NCI-H2029 treated with DMSO at 0.1 percent for 48 hours (cell line): ENCODE measurements around the gene TRIM27.
"Not testable (repeated sequence)": the region's sequence is repeated elsewhere in the genome, so short reads cannot be mapped to it uniquely, and the experiment has no call there.

Experiments used
- DNase-seq: peaks from one replicate; lab custom pipeline; 2025; lab: John Stamatoyannopoulos, UW

The TRIM27 gene, protein sequence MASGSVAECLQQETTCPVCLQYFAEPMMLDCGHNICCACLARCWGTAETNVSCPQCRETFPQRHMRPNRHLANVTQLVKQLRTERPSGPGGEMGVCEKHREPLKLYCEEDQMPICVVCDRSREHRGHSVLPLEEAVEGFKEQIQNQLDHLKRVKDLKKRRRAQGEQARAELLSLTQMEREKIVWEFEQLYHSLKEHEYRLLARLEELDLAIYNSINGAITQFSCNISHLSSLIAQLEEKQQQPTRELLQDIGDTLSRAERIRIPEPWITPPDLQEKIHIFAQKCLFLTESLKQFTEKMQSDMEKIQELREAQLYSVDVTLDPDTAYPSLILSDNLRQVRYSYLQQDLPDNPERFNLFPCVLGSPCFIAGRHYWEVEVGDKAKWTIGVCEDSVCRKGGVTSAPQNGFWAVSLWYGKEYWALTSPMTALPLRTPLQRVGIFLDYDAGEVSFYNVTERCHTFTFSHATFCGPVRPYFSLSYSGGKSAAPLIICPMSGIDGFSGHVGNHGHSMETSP

DNA sequence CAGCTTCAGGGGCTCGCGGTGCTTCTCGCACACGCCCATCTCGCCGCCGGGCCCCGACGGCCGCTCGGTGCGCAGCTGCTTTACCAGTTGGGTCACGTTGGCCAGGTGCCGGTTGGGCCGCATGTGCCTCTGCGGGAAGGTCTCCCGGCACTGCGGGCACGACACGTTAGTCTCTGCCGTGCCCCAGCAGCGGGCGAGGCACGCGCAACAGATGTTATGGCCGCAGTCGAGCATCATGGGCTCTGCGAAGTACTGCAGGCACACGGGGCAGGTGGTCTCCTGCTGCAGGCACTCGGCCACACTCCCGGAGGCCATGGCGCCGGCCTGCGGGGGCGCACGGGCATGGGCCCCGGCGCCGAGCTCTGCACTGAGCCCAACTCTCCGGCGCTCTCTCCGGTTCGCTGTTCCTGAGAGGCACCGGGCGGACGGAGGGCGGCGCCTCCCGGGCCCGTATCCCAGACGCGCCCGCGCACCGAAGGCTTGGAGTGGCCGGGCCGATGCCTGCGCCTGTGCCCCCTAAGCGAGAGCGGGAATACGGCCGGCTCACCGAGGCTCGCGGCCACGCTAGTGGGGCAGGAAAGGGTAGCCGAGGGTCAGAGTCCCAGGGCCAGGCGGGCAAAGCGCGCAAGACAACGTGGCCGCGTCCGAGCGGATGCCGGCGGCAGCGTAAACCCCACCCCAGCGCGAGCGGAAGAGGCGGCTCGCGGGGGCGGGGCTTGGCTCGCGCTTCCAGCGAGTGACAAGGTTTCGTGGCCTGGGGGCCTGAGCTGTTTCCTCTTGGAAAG is at the start of gene TRIM27:
Gene TRIM27 (minus strand): TSS at position 668 of the 785 bp plus-strand sequence. CDS start 353 bp downstream, at position 315.
- DNase-seq, result peak; percentile 54

DNA sequence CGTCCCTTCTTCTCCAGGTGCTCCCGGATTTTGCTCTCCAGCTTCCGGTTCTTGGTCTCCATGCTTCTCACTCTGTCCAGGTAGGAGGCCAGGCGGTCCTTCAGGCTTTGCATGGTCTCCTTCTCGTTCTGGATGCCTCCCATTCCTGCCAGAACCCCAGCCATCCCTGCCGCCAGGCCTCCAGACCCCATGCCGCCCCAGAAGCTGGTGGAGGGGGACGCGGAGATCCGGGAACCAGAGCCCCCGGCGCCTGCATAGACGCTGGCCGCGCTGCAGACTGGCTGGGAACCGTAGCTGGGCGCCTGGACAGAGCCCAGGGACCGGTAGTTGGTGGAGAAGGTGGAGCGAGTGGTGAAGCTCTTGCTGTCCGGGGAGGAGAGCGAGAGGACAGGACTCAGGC is 46.3 kb upstream of the TRIM27 start:
- DNase-seq, result not testable (repeated sequence)

DNA sequence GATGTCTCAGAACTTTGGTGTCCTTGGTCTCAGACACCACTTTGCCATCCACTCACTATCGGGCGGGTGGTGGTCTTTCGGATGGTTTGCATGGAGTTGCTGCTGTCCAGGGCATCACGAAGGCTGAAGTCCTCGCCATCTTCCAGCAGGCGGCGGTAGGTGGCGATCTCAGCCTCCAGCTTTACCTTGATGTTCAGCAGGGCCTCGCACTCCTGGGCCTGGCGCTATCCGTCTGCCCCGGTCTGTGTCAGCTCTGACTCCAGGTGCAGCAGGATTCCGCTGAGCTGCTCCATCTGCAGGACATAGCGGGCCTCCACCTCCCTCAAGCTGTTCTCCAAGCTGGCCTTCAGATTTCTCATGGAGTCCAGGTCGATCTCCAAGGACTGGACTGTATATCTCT is 45.3 kb upstream of the TRIM27 start:
- no peak for DNase-seq

DNA sequence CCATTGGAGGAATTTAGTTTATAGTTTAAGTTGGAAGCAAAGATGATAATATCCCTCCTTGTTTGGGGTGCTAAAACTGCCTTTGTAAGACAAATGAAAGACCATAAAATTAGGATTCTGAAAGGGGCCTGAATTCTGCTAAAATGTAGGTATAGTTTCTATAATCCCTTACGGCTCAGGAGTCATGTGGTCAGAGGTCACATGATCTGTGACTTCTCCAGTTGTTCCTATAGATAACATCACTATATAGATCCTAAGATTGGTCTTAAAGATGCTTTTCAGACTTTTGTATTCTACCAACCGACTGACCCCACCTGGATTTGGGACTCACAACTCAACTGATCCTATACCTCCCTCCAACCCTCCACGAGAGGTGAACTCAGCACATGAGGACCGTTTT is 44.7 kb upstream of the TRIM27 start:
- no peak for DNase-seq

DNA sequence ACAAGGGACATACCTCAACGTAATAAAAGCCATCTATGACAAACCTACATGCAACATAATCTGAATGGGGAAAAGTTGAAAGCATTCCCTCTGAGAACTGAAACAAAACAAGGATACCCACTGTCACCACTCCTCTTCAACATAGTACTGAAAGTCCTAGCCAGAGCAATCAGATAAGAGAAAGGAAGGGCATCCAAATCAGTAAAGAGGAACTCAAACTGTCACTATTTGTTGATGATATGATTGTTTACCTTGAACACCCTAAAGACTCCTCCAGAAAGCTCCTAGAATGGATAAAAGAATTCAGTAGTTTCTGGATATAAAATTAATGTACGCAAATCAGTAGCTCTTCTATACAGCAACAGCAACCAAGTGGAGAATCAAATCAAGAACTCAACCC is 41.9 kb upstream of the TRIM27 start:
- DNase-seq, result no peak

DNA sequence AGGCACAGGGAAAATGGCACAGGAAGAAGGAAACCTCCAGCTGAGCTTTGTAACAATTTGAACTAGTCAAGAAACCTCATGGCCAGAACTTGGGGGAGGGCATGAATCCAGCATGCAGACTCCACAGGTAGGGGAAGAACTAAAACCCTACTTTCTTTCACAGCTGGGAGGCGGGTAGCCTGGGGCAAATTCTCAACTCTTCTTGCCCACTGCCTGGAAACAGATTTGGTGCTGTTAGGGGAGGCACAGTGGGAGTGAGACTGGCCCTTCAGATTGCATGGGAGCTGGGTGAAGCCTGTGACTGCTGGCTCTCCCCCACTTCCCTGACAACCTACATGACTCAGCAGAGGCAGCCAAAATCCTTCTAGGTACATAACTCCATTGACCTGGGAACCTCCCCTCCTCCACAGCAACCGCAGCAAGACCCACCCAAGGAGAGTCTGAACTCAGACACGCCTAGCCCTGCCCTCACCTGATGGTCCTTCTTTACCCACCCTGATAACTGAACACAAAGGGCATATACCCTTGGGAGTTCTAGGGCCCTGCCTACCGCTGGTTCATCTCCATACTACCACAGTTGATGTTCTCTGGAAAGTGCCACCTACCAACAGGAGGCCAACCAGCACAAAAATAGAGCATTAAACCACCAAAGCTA is 37.2 kb upstream of the TRIM27 start:
- no peak for DNase-seq

DNA sequence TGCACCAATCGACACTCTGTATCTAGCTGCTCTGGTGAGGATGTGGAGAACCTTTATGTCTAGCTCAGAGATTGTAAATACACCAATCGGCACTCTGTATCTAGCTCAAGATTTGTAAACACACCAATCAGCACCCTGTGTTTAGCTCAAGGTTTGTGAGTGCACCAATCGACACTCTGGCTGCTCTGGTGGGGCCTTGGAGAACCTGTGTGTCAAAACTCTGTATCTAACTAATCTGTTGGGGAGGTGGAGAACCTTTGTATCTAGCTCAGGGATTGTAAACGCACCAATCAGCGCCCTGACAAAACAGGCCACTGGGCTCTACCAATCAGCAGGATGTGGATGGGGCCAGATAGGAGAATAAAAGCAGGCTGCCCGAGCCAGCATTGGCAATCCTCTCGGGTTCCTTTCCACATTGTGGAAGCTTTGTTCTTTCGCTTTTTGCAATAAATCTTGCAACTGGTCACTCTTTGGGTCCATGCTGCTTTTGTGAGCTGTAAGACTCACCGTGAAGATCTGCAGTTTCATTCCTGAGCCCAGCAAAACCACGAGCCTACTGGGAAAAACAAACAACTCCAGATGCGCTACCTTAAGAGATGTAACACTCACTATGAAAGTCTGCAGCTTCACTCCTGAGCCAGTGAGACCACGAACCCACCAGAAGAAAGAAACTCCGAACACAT is 34.9 kb upstream of the TRIM27 start:
- DNase-seq, result not testable (repeated sequence)

DNA sequence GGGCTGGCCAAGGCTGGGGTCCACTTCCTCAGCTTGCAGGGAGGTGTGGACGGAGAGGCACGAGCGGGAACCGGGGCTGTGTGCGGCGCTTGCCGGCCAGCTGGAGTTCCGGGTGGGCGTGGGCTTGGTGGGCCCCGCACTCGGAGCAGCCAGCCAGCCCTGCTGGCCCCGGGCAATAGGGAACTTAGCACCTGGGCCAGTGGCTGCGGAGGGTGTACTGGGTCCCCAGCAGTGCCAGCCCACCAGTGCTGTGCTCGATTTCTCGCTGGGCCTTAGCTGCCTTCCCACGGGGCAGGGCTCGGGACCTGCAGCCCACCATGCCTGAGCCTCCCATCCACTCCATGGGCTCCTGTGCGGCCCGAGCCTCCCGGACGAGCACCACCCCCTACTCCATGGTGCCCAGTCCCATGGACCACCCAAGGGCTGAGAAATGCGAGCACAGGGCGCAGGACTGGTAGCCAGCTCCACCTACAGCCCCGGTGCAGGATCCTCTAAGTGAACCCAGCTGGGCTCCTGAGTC is 34.1 kb upstream of the TRIM27 start:
- not testable (repeated sequence) for DNase-seq

DNA sequence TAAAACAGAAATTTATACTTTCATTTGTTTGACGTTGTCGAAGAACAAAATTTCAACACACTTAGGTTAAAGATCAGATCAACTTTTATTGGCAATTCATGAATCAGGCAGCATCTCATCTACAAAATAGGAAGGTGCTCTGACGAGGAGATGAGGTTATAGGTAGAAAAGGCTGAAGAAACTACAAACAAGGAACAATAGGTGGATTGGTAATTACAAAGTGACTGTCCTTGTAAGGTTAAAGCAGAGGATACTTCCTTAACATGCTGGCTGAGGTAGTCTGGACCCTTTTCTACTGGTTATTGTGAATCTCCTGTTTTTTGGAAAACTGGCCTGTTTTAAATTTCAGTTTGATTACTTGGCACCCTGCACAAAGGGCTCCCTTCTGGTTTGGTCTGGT is 32.5 kb upstream of the TRIM27 start:
- no peak for DNase-seq

DNA sequence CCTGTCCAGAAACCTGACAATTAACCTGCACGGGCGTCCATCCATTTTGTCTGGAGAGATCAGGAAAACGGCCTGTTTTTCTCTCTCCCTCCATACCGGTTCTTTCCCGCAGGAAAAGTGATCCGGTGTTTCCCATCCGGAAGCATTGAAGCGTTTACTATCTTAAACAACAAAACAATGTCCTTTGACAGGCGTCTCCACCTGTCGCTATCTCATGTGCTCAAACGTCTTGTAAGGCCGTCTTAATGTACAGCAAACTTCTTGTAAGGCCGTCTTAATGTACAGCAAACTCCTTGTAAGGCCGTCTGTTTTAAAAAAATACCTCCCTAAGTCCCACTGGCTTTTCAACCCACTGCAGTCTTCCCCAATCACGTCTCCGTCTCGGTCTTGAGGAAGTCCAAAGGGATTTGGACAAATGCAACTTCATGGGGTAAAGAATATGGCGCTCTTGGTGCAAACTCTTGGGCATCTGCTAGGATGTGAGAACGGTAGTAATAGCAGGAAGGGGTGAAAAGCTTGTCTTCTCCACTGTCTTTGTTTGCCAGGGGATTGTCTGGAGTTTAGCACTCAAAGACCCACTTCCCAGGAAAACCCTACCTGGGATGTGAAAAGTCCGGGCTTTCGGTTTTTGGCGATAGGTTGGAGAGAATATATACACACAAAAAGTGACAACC is 29.9 kb upstream of the TRIM27 start:
- no peak for DNase-seq

DNA sequence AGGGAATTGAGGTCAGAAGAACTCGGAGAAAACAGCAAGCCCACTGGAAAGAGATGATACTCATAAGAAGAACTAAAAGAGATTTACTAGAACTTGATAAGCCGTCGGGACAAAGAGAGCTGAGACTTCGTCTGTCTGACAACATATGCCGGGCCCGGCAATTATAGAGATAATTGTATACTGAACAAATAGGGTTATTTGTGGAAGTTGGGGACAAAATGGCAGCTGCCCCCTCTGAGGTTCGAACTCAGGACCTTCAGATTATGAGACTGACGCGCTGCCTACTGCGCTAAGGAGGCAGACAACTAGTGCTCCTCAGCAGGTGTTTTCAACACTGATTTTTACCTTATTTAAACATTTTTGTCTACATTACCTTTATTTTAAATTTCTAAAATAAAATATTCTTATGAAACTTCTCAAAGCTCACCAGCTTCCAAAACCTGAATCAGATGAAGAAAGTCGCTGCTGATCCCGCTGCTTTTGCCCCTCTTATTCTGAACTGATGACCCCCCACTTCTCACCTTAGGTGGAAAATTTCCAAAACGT is 29.3 kb upstream of the TRIM27 start:
- DNase-seq, result peak; percentile 24

DNA sequence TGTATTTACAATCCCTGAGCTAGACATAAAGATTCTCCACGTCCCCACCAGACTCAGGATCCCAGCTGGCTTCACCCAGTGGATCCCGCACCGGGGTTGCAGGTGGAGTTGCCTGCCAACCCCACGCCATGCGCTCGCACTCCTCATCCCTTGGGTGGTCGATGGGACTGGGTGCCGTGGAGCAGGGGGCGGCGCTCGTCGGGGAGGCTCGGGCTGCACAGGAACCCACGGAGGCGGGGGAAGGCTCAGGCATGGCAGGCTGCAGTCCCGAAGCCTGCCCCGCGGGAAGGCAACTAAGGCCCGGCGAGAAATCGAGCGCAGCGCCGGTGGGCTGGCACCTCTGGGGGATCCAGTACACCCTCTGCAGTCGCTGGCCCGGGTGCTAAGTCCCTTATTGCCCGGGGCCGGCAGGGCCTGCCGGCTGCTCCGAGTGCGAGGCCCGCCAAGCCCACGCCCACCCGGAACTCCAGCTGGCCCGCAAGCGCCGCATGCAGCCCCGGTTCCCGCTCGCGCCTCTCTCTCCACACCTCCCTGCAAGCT is 25.9 kb upstream of the TRIM27 start:
- not testable (repeated sequence) for DNase-seq

DNA sequence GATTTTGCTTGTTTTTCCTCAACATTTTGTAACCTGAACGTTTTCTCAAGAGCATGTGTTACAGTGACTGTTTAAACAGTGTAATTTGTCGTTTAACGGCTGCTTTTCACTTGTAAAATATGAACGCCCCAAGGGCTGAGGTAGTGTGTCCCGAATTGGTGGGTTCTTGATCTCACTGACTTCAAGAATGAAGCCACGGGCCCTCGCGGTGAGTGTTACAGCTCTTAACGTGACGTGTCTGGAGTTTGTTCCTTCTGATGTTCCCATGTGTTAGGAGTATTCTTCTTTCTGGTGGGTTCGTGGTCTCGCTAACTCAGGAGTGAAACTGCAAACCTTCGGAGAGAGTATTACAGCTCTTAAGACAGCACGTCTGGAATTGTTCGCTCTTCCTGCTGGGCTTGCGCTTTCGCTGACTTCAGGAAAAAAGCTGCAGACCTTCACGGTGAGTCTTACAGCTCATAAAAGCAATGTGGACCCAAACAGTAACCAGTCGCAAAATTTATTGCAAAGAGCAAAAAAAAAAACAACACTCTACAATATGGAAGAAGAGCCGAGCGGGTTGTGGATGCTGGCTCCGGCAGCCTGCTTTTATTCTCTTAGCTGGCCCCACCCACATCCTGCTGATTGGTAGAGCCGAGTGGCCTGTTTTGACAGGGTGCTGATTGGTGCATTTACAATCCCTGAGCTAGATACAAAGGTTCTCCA is 25.1 kb upstream of the TRIM27 start:
- DNase-seq, result no peak

DNA sequence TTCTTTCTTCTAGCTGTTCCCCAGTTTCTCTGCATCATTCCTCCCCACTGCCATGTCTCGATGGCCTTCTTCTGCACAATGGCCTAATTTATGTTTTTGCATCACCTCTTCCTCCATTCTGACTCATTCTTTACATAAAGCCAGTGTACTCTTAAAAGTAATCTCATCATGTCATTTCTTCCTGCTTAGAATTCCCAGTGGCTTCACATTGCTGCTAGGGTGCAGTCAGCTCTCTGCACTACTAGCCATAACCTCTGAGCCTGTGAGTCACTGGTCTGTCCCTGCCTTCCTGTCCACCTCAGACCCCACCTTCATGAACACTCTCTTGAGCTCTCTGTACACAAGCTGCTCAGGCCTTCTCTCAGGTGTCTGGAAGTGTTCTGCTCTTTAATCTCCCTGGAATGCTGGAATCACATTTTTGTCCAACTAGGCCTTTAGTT is 24.1 kb upstream of the TRIM27 start:
- no peak for DNase-seq

DNA sequence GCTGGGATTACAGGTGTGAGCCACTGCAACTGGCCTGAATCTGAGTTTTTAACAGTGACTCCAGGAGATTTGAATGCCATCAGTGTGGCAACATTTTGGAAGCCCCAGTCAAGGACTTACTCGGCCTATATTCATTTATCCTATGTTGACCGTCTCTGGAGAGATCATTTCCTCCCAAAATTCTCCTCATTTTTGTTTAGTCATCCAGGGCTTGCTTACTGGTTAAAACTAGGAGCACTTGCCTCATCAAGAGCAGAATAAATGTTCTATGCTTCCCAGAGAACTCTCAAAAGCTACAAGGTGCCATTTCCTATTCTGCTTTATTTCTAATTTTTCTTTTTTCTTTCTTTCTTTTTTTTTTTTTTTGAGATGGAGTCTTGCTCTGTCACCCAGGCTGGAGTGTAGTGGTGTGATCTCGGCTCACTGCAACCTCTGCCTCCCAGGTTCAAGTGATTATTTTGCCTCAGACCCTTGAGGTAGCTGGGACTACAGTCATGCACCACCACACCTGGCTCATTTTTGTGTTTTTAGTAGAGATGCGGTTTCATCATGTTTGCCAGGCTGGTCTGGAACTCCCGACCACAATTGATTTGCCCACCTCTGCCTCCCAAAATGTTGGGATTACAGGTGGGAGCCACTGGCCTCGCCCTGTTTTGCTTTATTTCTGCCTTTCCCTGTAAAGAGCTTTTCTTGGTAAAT is 23.4 kb upstream of the TRIM27 start:
- no peak for DNase-seq

DNA sequence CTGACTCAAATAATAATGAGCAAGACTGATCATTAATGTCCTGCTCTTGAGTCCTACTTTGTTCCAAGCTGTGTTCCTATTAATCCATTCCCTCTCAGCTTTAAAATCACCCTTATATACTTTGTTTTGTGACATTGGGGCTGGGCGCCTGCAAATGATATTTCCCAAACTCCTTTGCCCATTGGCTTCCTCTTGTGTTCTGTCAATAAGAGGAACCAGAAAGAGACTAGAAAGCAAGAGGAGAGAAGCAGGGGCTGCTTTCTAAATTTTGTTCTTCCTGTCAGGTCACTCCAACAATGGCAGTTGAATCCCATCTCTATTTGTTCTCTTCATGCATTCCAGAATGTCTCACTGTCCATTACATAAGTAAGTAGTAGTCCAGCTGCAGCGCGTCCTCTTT is 21.6 kb upstream of the TRIM27 start:
- no peak for DNase-seq

DNA sequence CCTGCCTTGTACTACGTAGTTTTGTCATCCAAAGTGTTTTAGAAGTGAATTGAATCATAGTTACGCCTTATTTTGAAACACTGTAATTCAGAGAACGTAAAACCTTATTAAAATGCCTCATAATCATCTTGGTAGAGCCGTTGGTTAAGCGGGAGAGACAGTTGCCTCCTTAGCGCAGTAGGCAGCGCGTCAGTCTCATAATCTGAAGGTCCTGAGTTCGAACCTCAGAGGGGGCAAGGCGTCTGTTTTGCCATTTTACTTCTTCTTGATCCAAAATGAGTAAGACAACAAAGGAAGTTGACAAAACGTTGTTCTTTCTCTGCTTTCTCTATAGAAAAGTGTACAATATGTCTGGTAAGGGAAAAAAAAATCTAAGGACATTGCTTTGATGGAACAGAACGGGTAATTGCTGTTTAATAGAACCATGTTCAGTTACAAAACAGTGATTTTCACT is 20.7 kb upstream of the TRIM27 start:
- DNase-seq, result peak; percentile 48

DNA sequence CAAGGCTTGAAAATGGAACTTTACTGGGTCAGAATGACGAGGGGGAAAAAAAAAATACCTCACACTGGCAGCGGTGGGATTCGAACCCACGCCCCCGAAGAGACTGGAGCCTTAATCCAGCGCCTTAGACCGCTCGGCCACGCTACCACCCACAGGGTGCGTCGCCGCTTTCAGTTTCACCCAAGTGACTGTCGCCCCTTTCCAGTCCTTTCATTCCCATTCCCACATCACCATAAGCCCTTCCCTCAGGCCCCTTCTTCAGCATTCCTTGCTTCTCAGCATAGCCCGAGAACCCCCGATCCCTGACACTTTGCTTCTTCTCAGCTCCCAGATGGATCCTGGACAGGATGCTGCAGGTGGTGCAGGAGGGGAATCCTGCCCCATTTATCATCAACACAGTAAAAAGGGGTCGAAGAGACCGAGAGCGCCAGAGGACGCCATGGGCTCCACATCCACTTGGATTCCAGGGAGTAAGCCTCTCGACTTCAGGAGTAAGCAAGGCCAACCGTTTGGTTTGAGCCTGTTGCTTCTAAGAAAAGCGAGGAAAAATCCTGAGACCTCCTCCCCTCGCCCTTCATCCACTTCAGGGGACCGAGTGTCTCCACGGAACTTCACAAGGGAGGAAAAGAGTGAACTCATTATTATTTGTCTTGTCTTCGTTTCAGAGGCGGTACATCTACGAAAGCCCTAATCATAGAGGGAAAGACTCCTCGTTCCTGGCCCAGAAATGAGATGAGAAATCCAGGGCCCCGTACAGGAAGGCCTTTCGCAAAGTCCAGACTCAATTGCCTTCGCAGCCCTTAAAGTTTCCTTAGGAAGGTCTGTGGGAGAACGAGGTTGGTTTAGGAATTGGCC is 20.0 kb upstream of the TRIM27 start:
- DNase-seq, result peak; percentile 60
